ENCODE results near the gene DBX2.
A peak's percentile ranks its signal among the peaks of the same experiment; 100 is the strongest.
"Not testable (repeated sequence)": the region's sequence is repeated elsewhere in the genome, so short reads cannot be mapped to it uniquely, and the experiment has no call there.

DBX2 gene

DNA sequence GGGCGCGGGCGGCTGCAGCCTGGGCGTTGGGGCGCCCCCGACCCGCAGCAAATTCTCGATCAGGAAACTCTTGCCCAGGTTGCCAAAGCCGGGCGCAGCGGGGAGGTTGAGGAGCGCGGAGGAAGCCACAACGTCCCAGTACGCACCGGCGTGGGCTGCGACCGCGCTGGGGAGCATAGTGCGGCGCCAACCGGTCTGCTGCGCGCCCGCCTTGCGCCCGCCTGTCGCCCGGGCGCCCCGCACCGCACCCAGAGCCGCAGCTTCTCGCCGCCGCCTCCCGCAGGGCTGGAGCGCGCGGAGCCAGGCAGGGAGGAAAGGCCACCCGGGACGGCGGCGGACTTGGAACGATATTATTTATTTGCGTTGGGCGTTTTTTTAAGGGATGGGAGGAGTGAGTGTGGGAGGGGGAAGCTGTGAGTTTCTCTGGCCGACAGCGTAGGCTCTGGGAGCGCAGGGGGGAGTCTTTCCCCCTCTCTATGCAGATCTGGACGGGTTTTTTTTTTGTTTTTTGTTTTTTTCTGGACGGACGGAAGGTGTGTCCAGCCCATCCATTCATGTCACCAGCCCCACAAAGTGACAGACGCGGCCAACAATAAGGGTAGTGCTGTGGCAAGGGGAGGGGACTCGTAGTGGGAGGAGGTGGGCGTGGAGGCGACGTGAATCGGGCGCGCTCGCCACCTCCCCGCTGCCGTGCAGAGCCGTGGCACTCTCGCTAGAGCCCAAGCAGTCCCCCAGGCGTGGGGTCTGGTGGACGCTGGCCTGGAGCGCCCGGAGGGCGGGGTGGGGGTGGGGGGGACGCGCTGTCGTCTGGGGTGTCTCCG is at the start of gene DBX2:
Gene DBX2, minus strand, starts transcription at position 349 of the 821 bp plus-strand sequence. Its CDS starts 172 bp downstream, at position 177.
- peak; percentile 20 for DNase-seq (ENCODE audit: low spot score)

DNA sequence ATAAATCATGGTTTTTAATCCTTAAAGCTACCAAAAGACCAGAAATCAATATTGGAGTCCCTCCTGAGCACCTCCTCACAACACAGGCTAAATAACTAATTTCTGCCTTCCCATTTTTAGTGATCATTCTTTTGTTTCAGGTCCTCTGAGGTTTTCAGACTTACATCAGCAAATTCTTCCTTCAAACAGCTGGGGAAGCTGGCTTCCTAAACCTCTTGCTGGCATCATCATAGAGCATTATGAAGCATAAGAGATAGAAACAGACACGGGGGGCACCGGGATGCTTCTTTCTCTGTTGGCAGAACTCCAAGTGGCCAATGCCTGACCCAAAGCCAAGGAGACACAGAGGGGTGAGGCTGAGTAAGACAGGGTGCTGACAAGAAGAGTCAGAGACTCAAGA is 47.9 kb upstream of the DBX2 start:
- no peak for DNase-seq (ENCODE audit: low spot score)

DNA sequence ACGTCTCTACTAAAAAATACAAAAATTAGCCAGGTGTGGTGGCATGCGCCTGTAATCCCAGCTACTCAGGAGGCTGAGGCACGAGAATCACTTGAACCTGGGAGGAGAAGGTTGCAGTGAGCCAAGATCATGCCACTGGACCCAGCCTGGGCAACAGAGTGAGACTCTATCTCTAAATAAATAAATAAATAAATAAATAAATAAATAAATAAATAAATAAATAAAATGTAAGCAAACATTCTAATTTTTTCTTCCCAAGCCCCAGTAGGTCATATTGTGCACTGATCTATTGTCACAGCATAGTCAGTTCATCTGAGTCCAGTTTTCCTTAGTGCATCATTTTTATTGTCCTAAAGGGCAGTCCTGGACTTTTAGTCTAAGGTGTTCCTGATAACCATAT is 44.5 kb upstream of the DBX2 start:
- DNase-seq (ENCODE audit: low spot score) = not testable (repeated sequence)

DNA sequence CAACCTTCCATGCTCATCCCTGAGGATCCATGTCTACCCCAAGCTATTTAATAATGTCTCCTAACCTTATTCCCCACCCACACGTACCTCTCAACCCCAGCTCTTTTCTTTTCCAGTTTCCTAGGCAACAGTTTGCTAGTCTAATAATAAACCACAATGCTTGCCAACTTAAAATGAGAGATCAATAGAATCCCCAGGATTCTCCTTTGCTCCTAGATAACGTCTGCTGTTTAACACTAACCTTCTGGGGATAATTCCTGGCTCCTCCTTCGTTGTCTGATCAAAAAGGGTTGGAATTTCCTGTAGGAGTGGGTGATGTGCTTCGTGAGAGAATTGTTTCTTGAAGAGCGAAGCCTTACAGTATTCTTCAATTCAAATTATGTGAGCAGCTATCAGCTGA is 42.2 kb upstream of the DBX2 start:
- DNase-seq (ENCODE audit: low spot score) = no peak

DNA sequence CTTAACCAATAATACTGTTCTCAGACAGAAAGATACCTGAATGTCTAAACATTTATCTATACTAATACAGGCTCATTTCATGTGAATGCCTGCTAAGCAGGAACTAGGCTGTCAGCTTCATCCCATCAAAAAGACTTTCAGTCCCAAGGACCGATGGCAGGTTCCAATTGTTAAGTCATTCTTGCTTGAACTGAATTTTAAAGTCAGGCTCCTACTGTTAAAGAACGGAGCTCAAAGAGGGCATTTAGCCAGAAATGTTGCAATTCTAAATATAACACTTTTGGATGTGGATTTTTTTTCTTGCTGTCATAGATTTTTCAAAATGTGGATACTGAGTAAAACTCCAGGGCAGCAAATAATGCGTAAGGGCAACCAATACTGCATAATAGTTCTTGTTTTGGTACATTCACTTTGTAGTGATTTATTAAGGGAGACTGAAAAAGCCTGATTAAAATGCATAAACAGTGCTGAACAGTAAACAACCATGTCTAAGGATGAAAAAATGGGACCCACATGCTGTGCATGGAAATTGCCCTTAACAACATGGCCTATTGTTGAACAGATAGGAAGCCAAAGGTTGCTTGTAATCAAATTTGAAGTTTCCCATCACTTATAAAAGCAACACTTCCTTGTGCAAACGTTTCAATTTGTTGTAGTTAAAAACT is 38.6 kb upstream of the DBX2 start:
- DNase-seq (ENCODE audit: low spot score) = no peak

DNA sequence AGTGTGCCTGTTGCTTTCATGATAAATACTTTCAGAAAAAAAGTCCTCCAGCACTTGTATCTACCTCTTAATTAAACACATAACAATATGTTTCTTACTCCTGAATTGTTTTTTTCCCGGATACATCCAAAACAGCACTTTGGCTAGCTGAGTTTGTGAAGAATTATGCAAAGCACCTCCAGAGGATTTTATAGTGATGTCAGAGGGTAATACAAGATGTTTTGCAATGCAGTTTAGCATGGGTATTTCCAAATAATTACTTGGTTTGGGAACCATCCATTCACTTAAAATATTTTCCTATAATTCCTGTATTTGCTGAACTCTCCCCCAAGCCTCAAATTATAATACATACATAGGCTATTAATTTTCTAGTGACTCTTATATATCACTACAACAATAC is 37.7 kb upstream of the DBX2 start:
- DNase-seq (ENCODE audit: low spot score) = no peak

DNA sequence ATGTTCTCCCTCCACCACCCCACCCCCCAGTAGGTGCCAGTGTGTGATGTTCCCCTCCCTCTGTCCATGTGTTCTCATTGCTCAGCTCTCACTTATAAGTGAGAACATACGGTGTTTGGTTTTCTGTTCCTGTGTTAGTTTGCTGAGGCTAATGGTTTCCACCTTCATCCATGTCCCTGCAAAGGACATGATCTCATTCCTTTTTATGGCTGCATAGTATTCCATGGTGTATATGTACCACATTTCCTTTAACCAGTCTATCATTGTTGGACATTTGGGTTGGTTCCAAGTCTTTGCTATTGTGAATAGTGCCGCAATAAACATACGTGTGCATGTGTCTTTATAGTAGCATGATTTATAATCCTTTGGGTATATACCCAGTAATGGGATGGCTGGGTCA is 33.3 kb upstream of the DBX2 start:
- DNase-seq (ENCODE audit: low spot score) = not testable (repeated sequence)

DNA sequence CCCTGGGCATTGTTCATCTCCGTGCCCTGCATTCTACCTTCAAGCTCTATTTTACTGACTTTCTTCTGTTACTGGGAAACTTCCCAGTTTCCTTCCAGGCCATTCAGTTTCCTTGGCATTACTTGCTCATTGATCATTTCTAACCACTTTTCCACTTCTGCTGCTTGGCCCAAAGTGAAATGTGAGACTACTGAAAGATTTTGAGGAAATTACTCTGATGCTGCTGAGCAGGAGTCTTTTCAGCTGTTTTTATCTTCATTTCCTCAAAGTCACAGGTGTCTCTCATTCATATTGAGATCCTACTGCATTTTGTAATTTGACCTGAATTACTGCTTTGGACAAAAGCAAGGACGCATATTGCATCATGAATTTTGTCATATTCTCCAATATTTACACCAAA is 26.4 kb upstream of the DBX2 start:
- DNase-seq (ENCODE audit: low spot score) = no peak

DNA sequence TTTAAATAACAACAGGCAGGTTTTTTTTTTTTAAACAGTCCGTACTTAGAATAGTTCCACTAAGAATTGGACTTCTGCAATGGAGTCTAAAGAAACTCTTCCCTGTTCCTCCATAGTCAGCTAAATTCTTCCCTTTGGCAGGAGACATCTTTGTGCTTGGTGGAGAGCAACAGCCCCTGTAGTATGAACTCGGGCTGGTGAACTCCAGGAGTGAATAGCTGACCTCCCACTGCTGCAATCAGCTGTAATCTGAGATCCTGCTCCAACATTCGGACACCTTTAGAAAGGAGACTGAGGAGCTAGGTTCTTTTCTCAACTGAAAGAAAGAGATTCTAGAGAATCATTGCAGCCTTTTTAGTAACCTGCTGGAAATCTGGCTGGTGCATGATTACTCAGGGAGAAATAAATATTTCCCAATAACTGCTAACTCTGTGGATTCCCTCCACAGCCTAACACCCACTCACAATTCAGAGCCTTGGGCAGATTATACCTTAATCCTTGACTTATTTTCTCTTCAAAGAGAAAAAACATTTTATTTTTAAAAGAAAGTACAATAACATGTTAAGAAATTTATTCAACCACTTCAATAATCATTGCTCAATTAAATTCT is 25.6 kb upstream of the DBX2 start:
- DNase-seq (ENCODE audit: low spot score) = no peak

DNA sequence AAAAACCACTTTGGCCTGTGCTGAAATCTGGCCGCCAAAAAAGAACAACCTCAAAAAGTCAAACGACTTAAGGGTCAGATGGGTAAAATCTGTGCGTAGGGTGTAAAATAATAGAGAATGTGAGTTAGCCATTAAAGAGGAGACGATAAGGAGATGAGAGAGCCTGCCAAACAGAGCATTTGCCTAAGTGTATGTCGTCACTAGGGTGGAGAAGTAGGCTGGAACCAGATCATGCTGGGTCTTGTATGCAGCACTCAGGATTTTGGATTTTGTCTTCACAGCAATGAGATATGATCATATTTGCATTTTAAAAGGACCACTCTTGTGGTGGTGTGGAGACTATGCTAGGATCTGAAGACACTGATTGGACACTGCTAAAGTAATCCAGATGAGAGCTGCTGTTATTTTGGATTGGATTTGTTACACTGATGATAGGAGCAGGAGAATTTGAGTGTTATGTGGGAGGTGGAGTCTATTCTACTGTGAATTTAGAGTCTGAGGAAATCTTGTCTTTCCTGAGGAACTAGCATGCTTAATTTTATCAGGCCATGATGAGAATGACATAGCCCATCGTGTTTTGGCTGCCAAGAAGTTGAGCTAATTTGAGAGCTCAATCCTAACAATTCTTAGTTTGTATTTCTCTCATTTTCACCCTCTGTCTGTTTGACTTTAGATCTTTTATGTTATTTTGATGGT is 24.8 kb upstream of the DBX2 start:
- no peak for DNase-seq (ENCODE audit: low spot score)

DNA sequence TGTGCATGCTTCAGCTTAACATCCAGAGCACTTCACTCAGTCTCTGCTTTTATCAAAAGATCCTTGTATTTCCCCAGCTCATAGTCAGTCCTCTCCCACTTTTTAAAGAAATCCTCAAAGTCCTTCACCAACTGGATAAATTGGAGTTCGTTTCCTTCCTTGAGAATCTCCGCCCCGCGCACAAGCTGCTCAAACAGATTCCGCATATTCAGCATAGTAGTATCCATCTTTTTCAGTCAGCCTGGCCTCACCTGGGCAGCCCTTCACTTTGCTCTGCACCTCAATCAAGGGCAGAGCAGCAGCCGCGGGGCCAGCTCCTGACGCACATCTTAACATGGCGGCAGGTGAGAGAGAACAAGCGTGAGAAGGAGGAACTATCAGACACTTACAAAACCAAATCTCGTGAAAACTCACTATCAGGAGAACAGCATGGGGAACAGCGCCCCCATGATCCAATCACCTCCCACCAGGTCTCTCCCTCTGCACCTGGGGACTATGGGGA is 14.3 kb upstream of the DBX2 start:
- DNase-seq (ENCODE audit: low spot score) = no peak

DNA sequence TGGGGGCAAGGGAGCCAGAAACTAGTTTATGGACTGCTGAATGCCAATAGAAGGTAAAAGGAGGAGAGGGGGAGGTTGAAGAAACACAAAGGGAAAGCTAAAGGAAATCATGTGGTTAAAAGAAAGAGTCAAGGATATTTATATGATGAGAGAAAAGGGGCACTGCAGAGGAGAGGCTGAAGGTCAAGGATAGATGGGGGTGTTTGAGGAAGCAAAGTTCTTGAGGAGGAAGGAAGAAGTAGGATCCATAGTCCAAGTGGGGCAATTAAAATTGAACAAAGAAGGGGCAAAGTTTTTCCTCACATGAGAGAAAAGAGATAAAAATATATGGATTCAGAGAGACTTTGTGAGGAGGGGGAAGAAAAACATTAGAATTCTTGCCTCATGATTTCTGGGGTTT is 10.1 kb upstream of the DBX2 start:
- DNase-seq (ENCODE audit: low spot score) = no peak

DNA sequence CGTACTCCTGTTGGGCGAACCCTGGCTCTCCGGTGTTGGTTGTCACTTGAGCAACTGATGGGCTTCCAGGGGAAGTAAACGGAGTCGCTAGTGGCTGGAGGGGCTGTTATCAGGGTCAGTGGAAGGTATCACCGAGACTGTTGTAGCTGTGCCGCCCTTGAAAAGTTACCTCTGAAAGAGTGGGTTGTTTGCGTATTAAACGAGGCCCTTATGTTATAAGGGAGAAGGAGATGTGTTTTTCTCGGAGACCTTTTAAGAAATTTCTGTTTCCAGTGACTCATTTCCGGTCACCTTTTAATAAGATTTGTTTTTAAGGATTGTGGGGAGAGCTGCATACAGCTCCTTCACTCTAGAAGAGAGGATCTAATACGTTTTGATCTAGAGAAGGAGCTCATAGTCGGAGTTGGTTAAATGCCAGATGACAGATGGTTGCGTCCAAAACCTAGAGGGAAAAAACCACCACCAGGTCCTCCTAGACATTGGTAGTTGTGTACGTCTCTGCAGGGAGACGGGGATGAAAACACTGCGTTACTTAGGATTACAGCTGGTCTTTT is 750 bp upstream of the DBX2 start:
- no peak for DNase-seq (ENCODE audit: low spot score)

DNA sequence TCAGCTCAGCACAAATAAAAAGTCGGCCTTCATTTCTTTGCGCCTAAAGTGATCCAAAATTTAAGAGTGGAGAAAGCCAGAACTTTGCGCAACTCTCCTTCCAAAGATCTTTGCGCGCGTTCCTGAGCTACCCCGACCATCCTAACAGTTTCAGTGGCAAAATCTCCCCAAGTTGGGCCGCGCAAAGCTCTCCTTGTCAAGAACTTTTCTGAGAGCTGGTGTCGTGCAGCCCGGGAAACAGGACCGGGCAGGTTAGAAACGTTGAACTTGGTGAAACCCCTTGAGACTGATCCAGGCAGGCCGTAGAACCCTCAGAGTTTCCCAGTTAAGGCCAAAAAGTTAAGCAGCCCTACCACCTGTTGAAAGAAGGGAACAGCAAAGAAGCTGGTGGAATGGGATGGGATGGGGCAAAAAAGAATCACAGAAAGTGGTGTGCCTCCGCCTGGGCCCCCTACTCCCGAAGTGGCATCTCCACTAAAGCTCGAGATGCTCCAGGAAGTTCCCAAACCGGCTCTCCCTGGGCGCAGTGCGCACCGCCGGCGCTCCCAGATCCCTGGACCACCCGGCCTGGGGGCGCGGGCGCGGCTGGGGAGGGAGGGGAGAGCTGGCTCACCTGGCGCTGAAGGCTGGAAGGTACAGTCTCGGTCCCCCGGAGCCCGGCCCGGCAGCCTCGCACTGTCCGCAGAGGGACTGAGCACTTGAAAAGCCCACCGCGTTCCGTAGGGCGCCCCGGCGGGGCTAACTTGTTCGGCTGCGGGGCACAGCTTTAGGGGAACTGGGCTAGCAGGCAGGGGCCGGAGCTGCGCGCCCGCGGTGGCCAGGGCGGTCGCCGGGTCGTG is 768 bp downstream of the DBX2 start:
- no peak for DNase-seq (ENCODE audit: low spot score)

DNA sequence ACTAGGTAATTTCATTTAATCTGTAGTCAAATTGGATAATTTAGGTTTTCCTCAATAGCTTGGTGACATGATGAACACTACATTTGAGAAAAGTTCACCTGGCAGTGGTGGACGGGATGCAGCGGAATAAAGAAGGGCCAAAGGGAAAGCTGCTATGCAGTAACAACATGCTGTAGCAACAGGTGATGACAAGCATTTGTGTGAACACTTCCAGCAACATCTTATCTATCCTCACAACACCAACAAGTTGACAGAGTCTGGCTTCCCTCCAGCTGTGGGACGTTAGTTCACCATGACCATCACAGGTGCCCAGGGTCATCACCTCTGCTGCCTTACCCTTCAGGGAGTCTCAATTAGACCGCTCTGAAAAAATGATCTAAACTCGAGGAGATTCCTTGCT is 8.3 kb downstream of the DBX2 start:
- DNase-seq (ENCODE audit: low spot score) = no peak

DNA sequence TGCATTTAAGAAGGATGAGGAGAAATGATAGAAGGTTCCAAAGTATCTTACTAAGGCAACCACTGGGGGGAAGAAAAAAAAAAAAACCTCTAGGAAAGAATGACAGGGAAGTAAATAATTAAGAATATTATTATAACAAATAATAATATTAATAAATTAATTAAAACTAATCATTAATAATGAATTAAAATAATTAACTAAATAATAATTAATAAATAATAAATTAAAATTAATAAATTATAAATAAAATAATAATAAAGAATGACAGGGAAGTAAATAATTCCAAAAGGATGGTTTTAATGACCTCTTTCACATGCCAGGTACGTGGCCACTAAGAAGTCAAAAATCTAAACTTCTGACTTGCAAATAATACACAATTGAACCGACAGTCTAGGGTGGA is 9.9 kb downstream of the DBX2 start:
- no peak for DNase-seq (ENCODE audit: low spot score)

DNA sequence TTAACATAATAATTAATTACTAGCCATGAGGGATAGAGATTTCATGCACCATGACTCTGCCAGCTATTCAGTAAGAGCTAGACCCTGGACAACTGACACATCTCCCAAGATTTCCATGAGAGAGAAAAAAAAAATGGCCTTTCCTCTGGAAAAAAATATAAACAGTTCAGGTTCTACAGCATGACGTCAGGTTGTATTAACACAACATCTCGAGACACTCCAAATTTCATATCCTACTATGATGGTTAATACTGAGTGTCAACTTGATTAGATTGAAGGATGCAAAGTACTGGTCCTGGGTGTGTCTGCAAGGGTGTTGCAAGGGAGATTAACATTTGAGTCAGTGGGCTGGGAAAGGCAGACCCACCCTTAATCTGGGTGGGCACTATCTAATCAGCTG is 11.1 kb downstream of the DBX2 start:
- no peak for DNase-seq (ENCODE audit: low spot score)

DNA sequence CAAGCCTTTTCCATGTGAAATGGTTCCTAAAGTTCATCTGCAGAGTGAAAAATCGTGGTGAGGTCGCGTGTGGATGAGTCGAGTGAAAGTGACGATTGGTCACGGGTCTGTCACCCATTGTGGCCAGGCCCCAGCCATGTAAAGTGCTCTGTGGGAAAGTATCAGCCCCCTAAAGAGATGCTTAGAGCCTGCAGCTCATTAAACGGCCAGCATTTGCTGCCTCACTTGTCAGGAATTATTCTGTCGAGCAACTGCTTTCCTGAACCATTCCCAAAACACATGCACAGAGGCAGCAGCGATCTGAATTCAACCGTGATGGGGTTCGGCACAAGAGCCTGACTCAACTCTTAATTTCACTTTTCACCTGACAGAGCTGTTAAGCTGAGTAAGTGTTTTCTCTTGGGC is 16.0 kb downstream of the DBX2 start:
- no peak for DNase-seq (ENCODE audit: low spot score)

DNA sequence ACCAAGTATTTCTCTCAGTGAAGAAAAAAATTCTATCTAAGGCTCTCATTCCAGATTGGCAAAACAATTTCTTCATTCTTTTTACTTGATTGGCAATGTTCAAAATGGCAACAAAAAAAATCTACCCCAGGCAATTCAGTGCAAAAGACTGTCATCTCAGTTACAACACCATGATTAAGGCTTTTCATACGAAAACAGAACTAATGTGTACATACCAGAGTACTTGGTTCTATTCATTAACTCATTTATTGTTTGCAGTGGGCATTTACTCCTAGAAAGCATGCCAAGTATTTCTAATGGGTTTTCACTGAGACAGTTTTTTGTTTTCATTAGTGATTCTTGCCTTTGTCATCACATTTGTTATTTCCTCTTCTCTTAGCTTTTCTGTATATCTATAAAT is 33.0 kb downstream of the DBX2 start:
- DNase-seq (ENCODE audit: low spot score) = no peak

DNA sequence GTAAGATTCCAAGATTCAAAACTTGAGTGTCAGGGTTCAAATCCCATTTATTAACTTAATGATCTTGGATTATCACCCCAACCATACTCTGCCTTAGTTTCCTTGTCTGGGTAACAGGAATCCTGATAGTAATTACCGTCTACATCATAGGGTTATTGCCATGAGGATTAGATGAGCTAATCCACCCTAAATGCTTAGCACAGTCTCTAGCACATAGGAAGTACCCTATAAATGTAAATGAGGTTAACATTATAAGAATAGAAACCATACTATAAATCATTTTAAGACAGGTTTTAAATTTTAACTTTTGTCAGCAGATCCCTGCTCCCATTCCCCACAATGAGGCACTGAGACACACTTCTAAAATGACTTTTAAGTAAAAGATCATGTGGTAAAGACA is 36.5 kb downstream of the DBX2 start:
- no peak for DNase-seq (ENCODE audit: low spot score)

DNA sequence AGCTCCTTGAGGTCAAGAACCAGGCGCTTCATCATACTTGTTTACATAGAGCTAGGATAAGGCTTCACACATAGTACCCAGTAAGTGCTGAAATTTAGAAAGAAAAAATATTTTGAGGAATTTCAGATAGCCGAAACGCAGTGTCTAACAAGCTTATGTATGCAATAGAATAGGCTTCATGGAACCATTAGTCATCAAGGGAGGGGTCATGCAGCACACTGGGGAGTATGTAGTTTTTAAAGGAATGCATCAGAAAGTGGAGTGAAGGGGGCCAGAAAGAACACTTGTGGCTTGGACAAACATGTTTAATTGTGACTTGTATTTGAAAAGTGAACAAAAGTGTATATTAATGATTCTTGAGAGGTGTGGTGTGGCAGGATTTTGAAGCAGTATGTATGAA is 38.1 kb downstream of the DBX2 start:
- no peak for DNase-seq (ENCODE audit: low spot score)
